ENCODE measurements around the gene MTHFD1L. TPM values are rescaled to one million over a fixed set of nuclear protein-coding genes. Genes with fewer than 3 reads are reported as not detected.

Gene MTHFD1L
- total and polyA plus RNA-seq, 3 experiments from 2014 or later: 5.8 to 108 (median 102) TPM

GRCh38 chr6:151091571-151091970, 226.1 kb downstream of the MTHFD1L start:
- no peak overlapping the region for H3K4me3 ChIP-seq (ENCODE audit: low read length)
- DNase-seq: no peak
- H3K27me3 ChIP-seq (ENCODE audit: insufficient read depth, low read length, poor library complexity, severe bottlenecking): no peaks in the 10 kb centered on the region
- H3K4me1 ChIP-seq (ENCODE audit: insufficient read depth, low read length): no peaks in the 10 kb centered on the region
- Mint-ChIP-seq H3K36me3 (peaks cover 6 to 16% (median 13%) of the 10 kb centered on the region in 3 donors), H3K27ac (no peak overlapping the region), H3K9me3 (no peaks in the 10 kb centered on the region), H3K4me3 (no peak overlapping the region), H3K4me1 (no peaks in the 10 kb centered on the region), H3K27me3 (peaks cover 0 to 1% of the 10 kb centered on the region in 2 donors)
- CTCF ChIA-PET: no interaction called here
- H3K27ac ChIP-seq (ENCODE audit: low read depth, low read length): no peak overlapping the region
- no peaks in the 10 kb centered on the region for H3K9me3 ChIP-seq (ENCODE audit: low read length)
- no peaks in the 10 kb centered on the region for H3K36me3 ChIP-seq (ENCODE audit: insufficient read depth, low read length)
- POLR2A ChIA-PET: no interaction called here

GRCh38 chr6:151092591-151092990, 227.1 kb downstream of the MTHFD1L start:
- H3K36me3 Mint-ChIP-seq: peaks cover 6 to 20% (median 13%) of the 10 kb centered on the region in 3 donors
- no peak overlapping the region for H3K27ac Mint-ChIP-seq
- CTCF ChIA-PET: no interaction called here

GRCh38 chr6:151093706-151094105, 228.2 kb downstream of the MTHFD1L start:
- Mint-ChIP-seq H3K4me3 (no peak overlapping the region), H3K27me3 (peaks cover 0 to 1% of the 10 kb centered on the region in 2 donors), H3K27ac (no peak overlapping the region), H3K36me3 (peaks cover 6 to 20% (median 13%) of the 10 kb centered on the region in 3 donors), H3K9me3 (no peaks in the 10 kb centered on the region), H3K4me1 (no peaks in the 10 kb centered on the region)
- no peaks in the 10 kb centered on the region for H3K4me1 ChIP-seq (ENCODE audit: insufficient read depth, low read length)
- no peaks in the 10 kb centered on the region for H3K9me3 ChIP-seq (ENCODE audit: low read length)
- no peak overlapping the region for H3K27ac ChIP-seq (ENCODE audit: low read depth, low read length)
- no peaks in the 10 kb centered on the region for H3K27me3 ChIP-seq (ENCODE audit: insufficient read depth, low read length, poor library complexity, severe bottlenecking)
- no peak for DNase-seq
- H3K36me3 ChIP-seq (ENCODE audit: insufficient read depth, low read length): no peaks in the 10 kb centered on the region
- no peak overlapping the region for H3K4me3 ChIP-seq (ENCODE audit: low read length)
- ChIA-PET POLR2A (no interaction called here), CTCF (no interaction called here)

More at GRCh38 chr6:151092591-151092990, 227.1 kb downstream of the MTHFD1L start:
- no peaks in the 10 kb centered on the region for H3K4me1 ChIP-seq (ENCODE audit: insufficient read depth, low read length)
- no peaks in the 10 kb centered on the region for H3K27me3 ChIP-seq (ENCODE audit: insufficient read depth, low read length, poor library complexity, severe bottlenecking)
- H3K4me1 Mint-ChIP-seq: no peaks in the 10 kb centered on the region
- DNase-seq: no peak
- no peak overlapping the region for H3K4me3 Mint-ChIP-seq
- no peaks in the 10 kb centered on the region for H3K36me3 ChIP-seq (ENCODE audit: insufficient read depth, low read length)
- H3K9me3 Mint-ChIP-seq: no peaks in the 10 kb centered on the region
- H3K27me3 Mint-ChIP-seq: peaks cover 0 to 1% of the 10 kb centered on the region in 2 donors
- no peak overlapping the region for H3K4me3 ChIP-seq (ENCODE audit: low read length)
- no peaks in the 10 kb centered on the region for H3K9me3 ChIP-seq (ENCODE audit: low read length)
- POLR2A ChIA-PET: no interaction called here
- H3K27ac ChIP-seq (ENCODE audit: low read depth, low read length): no peak overlapping the region

- Histone ChIP-seq H3K9me3 (ENCODE audit: low read length) (no peaks in the 10 kb centered on the region), H3K4me1 (ENCODE audit: insufficient read depth, low read length) (no peaks in the 10 kb centered on the region), H3K27ac (ENCODE audit: low read depth, low read length) (no peak overlapping the region), H3K27me3 (ENCODE audit: insufficient read depth, low read length, poor library complexity, severe bottlenecking) (no peaks in the 10 kb centered on the region), H3K4me3 (ENCODE audit: low read length) (no peak overlapping the region), H3K36me3 (ENCODE audit: insufficient read depth, low read length) (no peaks in the 10 kb centered on the region)
- POLR2A ChIA-PET: no interaction called here
- H3K4me3 Mint-ChIP-seq: no peak overlapping the region
- no peaks in the 10 kb centered on the region for H3K9me3 Mint-ChIP-seq
- CTCF ChIA-PET: no interaction called here
- H3K27ac Mint-ChIP-seq: no peak overlapping the region
- peaks cover 0 to 3% of the 10 kb centered on the region in 2 donors for H3K27me3 Mint-ChIP-seq
- no peaks in the 10 kb centered on the region for H3K4me1 Mint-ChIP-seq
- no peak for DNase-seq
- H3K36me3 Mint-ChIP-seq: peaks cover 6 to 25% (median 13%) of the 10 kb centered on the region in 3 donors
Measured at GRCh38 chr6:151095538-151096254, 230.2 kb downstream of the MTHFD1L start.

- Mint-ChIP-seq H3K4me3 (no peak overlapping the region), H3K4me1 (no peaks in the 10 kb centered on the region), H3K27me3 (peaks cover 0 to 3% of the 10 kb centered on the region in 2 donors), H3K27ac (no peak overlapping the region), H3K36me3 (peaks cover 6 to 23% (median 13%) of the 10 kb centered on the region in 3 donors), H3K9me3 (no peaks in the 10 kb centered on the region)
- H3K4me3 ChIP-seq (ENCODE audit: low read length): no peak overlapping the region
- H3K4me1 ChIP-seq (ENCODE audit: insufficient read depth, low read length): no peaks in the 10 kb centered on the region
- no peaks in the 10 kb centered on the region for H3K27me3 ChIP-seq (ENCODE audit: insufficient read depth, low read length, poor library complexity, severe bottlenecking)
- no peak for DNase-seq
- H3K36me3 ChIP-seq (ENCODE audit: insufficient read depth, low read length): no peaks in the 10 kb centered on the region
- no peaks in the 10 kb centered on the region for H3K9me3 ChIP-seq (ENCODE audit: low read length)
- H3K27ac ChIP-seq (ENCODE audit: low read depth, low read length): no peak overlapping the region
- CTCF ChIA-PET: no interaction called here
- POLR2A ChIA-PET: no interaction called here
Measured at GRCh38 chr6:151096255-151096612, 230.7 kb downstream of the MTHFD1L start.

GRCh38 chr6:151096691-151097606, 231.4 kb downstream of the MTHFD1L start:
- ChIA-PET CTCF (no interaction called here), POLR2A (no interaction called here)
- Histone ChIP-seq H3K27ac (ENCODE audit: low read depth, low read length) (no peak overlapping the region), H3K4me1 (ENCODE audit: insufficient read depth, low read length) (no peaks in the 10 kb centered on the region), H3K27me3 (ENCODE audit: insufficient read depth, low read length, poor library complexity, severe bottlenecking) (no peaks in the 10 kb centered on the region), H3K9me3 (ENCODE audit: low read length) (no peaks in the 10 kb centered on the region), H3K4me3 (ENCODE audit: low read length) (no peak overlapping the region), H3K36me3 (ENCODE audit: insufficient read depth, low read length) (no peaks in the 10 kb centered on the region)
- Mint-ChIP-seq H3K27me3 (peaks cover 0 to 3% of the 10 kb centered on the region in 2 donors), H3K27ac (no peak overlapping the region), H3K9me3 (no peaks in the 10 kb centered on the region), H3K36me3 (peaks cover 6 to 22% (median 13%) of the 10 kb centered on the region in 3 donors), H3K4me3 (no peak overlapping the region), H3K4me1 (no peaks in the 10 kb centered on the region)
- no peak for DNase-seq

GRCh38 chr6:151098166-151098565, 232.7 kb downstream of the MTHFD1L start:
- H3K36me3 Mint-ChIP-seq: peaks cover 2 to 22% (median 5%) of the 10 kb centered on the region in 3 donors
- Histone ChIP-seq H3K27ac (ENCODE audit: low read depth, low read length) (no peak overlapping the region), H3K27me3 (ENCODE audit: insufficient read depth, low read length, poor library complexity, severe bottlenecking) (no peaks in the 10 kb centered on the region), H3K4me3 (ENCODE audit: low read length) (no peak overlapping the region), H3K9me3 (ENCODE audit: low read length) (no peaks in the 10 kb centered on the region), H3K4me1 (ENCODE audit: insufficient read depth, low read length) (no peaks in the 10 kb centered on the region), H3K36me3 (ENCODE audit: insufficient read depth, low read length) (no peaks in the 10 kb centered on the region)
- peaks cover 0 to 2% of the 10 kb centered on the region in 2 donors for H3K27me3 Mint-ChIP-seq
- no peak overlapping the region for H3K4me3 Mint-ChIP-seq
- H3K9me3 Mint-ChIP-seq: no peaks in the 10 kb centered on the region
- DNase-seq: no peak
- CTCF ChIA-PET: interaction anchor here (1.0 kb wide), 1 partner anchor 10 kb away, joined by 3 read pairs; no protein-coding TSS in a partner anchor
- H3K4me1 Mint-ChIP-seq: no peaks in the 10 kb centered on the region
- POLR2A ChIA-PET: no interaction called here
- no peak overlapping the region for H3K27ac Mint-ChIP-seq

- Histone ChIP-seq H3K9me3 (ENCODE audit: low read length) (no peaks in the 10 kb centered on the region), H3K27ac (ENCODE audit: low read depth, low read length) (no peak overlapping the region), H3K27me3 (ENCODE audit: insufficient read depth, low read length, poor library complexity, severe bottlenecking) (no peaks in the 10 kb centered on the region), H3K36me3 (ENCODE audit: insufficient read depth, low read length) (no peaks in the 10 kb centered on the region), H3K4me1 (ENCODE audit: insufficient read depth, low read length) (no peaks in the 10 kb centered on the region), H3K4me3 (ENCODE audit: low read length) (no peak overlapping the region)
- Mint-ChIP-seq H3K27ac (no peak overlapping the region), H3K4me3 (no peak overlapping the region), H3K9me3 (no peaks in the 10 kb centered on the region), H3K4me1 (no peaks in the 10 kb centered on the region), H3K36me3 (peaks cover 0 to 13% (median 0%) of the 10 kb centered on the region in 3 donors), H3K27me3 (peaks cover 0 to 2% of the 10 kb centered on the region in 2 donors)
- POLR2A ChIA-PET: interaction anchor here (0.7 kb wide), 1 partner anchor 1085 kb away, joined by 4 read pairs; no protein-coding TSS in a partner anchor
- DNase-seq: no peak
- CTCF ChIA-PET: no interaction called here
Measured at GRCh38 chr6:151100326-151100725, 234.8 kb downstream of the MTHFD1L start.

Measured in CD8-positive, alpha-beta memory T cell (primary cell).